IMR-90 (cell line): ENCODE results near the gene ESPL1. TPM values are rescaled to one million over a fixed set of nuclear protein-coding genes. Genes with fewer than 3 reads are reported as not detected.

ENCODE experiments used
- ATAC-seq: fragments of 200-7000 bp; cut with Tn5 transposase; 2 replicates; pipeline ENCODE4 v1.9.1; 2020; ENCODE audit warnings: low read depth, mild to moderate bottlenecking, moderate library complexity
- BruUV-seq: library from RNA; stranded (reverse); fragments of 400-500 nt; replicated peaks from 2 replicates; lab custom pipeline; 2021; lab: Mats Ljungman, UMichigan
- CTCF ChIA-PET: fragments of 300-600 bp; formaldehyde crosslinking; extraction: SDS; loops from one replicate; lab custom pipeline; 2021; ENCODE audit warnings: antibody characterized with exemption; lab: Yijun Ruan, JAX
- POLR2A ChIA-PET: fragments of 300-600 bp; sonication (Branson Sonifier 250); formaldehyde crosslinking; loops from one replicate; lab custom pipeline; 2022; ENCODE audit warnings: antibody characterized with exemption; ENCODE audit not compliant: unreplicated experiment; lab: Charles Lee
- DNase-seq: peaks from one replicate; pipeline ENCODE4 v3.0.0; 2013
- H2AFZ ChIP-seq: replicated peaks from 2 replicates; pipeline ENCODE3; 2013; ENCODE audit warnings: low read length, mild to moderate bottlenecking; ENCODE audit not compliant: poor library complexity
- H2AK5ac ChIP-seq: 2 replicates; pipeline ENCODE4 v1.6.1; 2013; ENCODE audit warnings: low read depth, low read length, inconsistent platforms
- H2AK9ac ChIP-seq: replicated peaks from 2 replicates; pipeline ENCODE3; 2013; ENCODE audit warnings: mild to moderate bottlenecking, low read depth, low read length, moderate library complexity; ENCODE audit not compliant: poor library complexity
- H2BK120ac ChIP-seq: 2 replicates; pipeline ENCODE4 v1.6.1; 2013; ENCODE audit warnings: low read depth, low read length, inconsistent platforms
- H2BK15ac ChIP-seq: 3 replicates; pipeline ENCODE4 v1.6.1; 2013; ENCODE audit warnings: low read depth, low read length, inconsistent platforms
- H2BK20ac ChIP-seq: 2 replicates; pipeline ENCODE4 v1.6.1; 2013; ENCODE audit warnings: low read depth, mild to moderate bottlenecking, inconsistent platforms, low read length, moderate library complexity
- H2BK5ac ChIP-seq: 2 replicates; pipeline ENCODE4 v1.6.1; 2013; ENCODE audit warnings: mild to moderate bottlenecking, low read depth, low read length, inconsistent platforms; ENCODE audit not compliant: poor library complexity, severe bottlenecking
- H3K14ac ChIP-seq: replicated peaks from 2 replicates; pipeline ENCODE4 v1.6.1; 2013; ENCODE audit warnings: low read depth, low read length, inconsistent platforms
- H3K18ac ChIP-seq: 2 replicates; pipeline ENCODE4 v1.6.1; 2013; ENCODE audit warnings: low read depth, low read length, control low read depth
- H3K23ac ChIP-seq: 2 replicates; pipeline ENCODE4 v1.6.1; 2013; ENCODE audit warnings: low read depth, low read length, inconsistent platforms
- H3K27ac ChIP-seq: 2 replicates; pipeline ENCODE4 v1.5.1; 2013; ENCODE audit warnings: mild to moderate bottlenecking, control low read depth, low read length; ENCODE audit not compliant: insufficient read depth
- H3K27me3 ChIP-seq: 2 replicates; pipeline ENCODE4 v1.6.1; 2013; ENCODE audit warnings: low read length; ENCODE audit not compliant: control insufficient read depth, insufficient read depth
- H3K36me3 ChIP-seq: 2 replicates; pipeline ENCODE4 v1.6.1; 2013; ENCODE audit warnings: low read length, mixed read lengths; ENCODE audit not compliant: control insufficient read depth, insufficient read depth
- H3K4ac ChIP-seq: 2 replicates; pipeline ENCODE4 v1.6.1; 2013; ENCODE audit warnings: low read depth, low read length, inconsistent platforms
- H3K4me1 ChIP-seq: 2 replicates; pipeline ENCODE4 v1.6.1; 2013; ENCODE audit warnings: low read length, mixed read lengths; ENCODE audit not compliant: control insufficient read depth, insufficient read depth
- H3K4me2 ChIP-seq: 2 replicates; pipeline ENCODE4 v1.6.1; 2013; ENCODE audit warnings: low read depth, mild to moderate bottlenecking, control low read depth, low read length, moderate library complexity
- H3K4me3 ChIP-seq: 2 replicates; pipeline ENCODE4 v1.5.1; 2013; ENCODE audit warnings: low read depth, mild to moderate bottlenecking, control low read depth, low read length, moderate library complexity; ENCODE audit not compliant: insufficient read depth
- H3K56ac ChIP-seq: 2 replicates; pipeline ENCODE4 v1.6.1; 2013; ENCODE audit warnings: low read length, inconsistent platforms; ENCODE audit not compliant: insufficient read depth; ENCODE audit errors: extremely low read depth
- H3K79me1 ChIP-seq, 2 experiments: 2 replicates each; pipeline ENCODE4 v1.6.1; 2013; ENCODE audit warnings: low read length in 2 of 2, inconsistent platforms in 1 of 2, low read depth in 1 of 2
- H3K9ac ChIP-seq: 2 replicates; pipeline ENCODE4 v1.6.1; 2013; ENCODE audit warnings: low read depth, low read length, control low read depth
- H3K9me1 ChIP-seq: 2 replicates; pipeline ENCODE4 v1.6.1; 2013; ENCODE audit warnings: low read length, inconsistent platforms; ENCODE audit not compliant: insufficient read depth
- H3K9me3 ChIP-seq: 2 replicates; pipeline ENCODE4 v1.6.1; 2013; ENCODE audit warnings: low read length; ENCODE audit not compliant: control insufficient read depth, insufficient read depth
- H4K20me1 ChIP-seq: 2 replicates; pipeline ENCODE4 v1.6.1; 2013; ENCODE audit warnings: low read length, inconsistent platforms; ENCODE audit not compliant: insufficient read depth
- H4K5ac ChIP-seq: 2 replicates; pipeline ENCODE4 v1.6.1; 2013; ENCODE audit warnings: mild to moderate bottlenecking, low read depth, low read length, control low read depth
- H4K8ac ChIP-seq, 2 experiments: 2 replicates each; pipeline ENCODE4 v1.6.1; 2013; ENCODE audit warnings: low read depth in 2 of 2, low read length in 2 of 2, control low read depth in 1 of 2, inconsistent platforms in 1 of 2
- H4K91ac ChIP-seq: 2 replicates; pipeline ENCODE4 v1.6.1; 2013; ENCODE audit warnings: low read depth, low read length, inconsistent platforms; ENCODE audit not compliant: insufficient read depth
- BHLHE40 ChIP-seq: fragments of 150-350 bp; IDR thresholded peaks from 2 replicates; pipeline ENCODE4 v1.6.1; 2016; ENCODE audit warnings: mild to moderate bottlenecking, low read depth, low read length
- CEBPB ChIP-seq: IDR thresholded peaks from 2 replicates; pipeline ENCODE4 v1.6.1; 2012; ENCODE audit warnings: low read depth, low read length, improper control_type of control experiment
- CHD1 ChIP-seq: IDR thresholded peaks from 2 replicates; pipeline ENCODE4 v1.6.1; 2012; ENCODE audit warnings: low read depth, low read length, improper control_type of control experiment
- ELK1 ChIP-seq: fragments of 150-350 bp; IDR thresholded peaks from 2 replicates; pipeline ENCODE4 v1.6.1; 2016; ENCODE audit warnings: low read depth, mild to moderate bottlenecking, low read length, moderate library complexity, borderline replicate concordance
- FOS ChIP-seq: fragments of 150-350 bp; IDR thresholded peaks from 2 replicates; pipeline ENCODE4 v1.6.1; 2016; ENCODE audit warnings: low read depth, low read length
- MAFK ChIP-seq: IDR thresholded peaks from 2 replicates; pipeline ENCODE4 v1.6.1; 2012; ENCODE audit warnings: low read depth, low read length, improper control_type of control experiment
- MAZ ChIP-seq: IDR thresholded peaks from 2 replicates; pipeline ENCODE4 v1.6.1; 2012; ENCODE audit warnings: low read depth, mild to moderate bottlenecking, low read length, improper control_type of control experiment, moderate library complexity, borderline replicate concordance
- MXI1 ChIP-seq: IDR thresholded peaks from 2 replicates; pipeline ENCODE4 v1.6.1; 2012; ENCODE audit warnings: low read depth, mild to moderate bottlenecking, low read length, moderate library complexity, borderline replicate concordance
- NFE2L2 ChIP-seq: fragments of 150-350 bp; IDR thresholded peaks from 2 replicates; pipeline ENCODE4 v1.6.1; 2016; ENCODE audit warnings: low read depth, mild to moderate bottlenecking, low read length
- POLR2A ChIP-seq: IDR thresholded peaks from 2 replicates; pipeline ENCODE4 v1.6.1; 2012; ENCODE audit warnings: mild to moderate bottlenecking, low read depth, low read length
- RAD21 ChIP-seq: IDR thresholded peaks from 2 replicates; pipeline ENCODE4 v1.6.1; 2012; ENCODE audit warnings: low read length, improper control_type of control experiment
- RCOR1 ChIP-seq: IDR thresholded peaks from 2 replicates; pipeline ENCODE4 v1.6.1; 2012; ENCODE audit warnings: mild to moderate bottlenecking, low read length, improper control_type of control experiment; ENCODE audit not compliant: insufficient replicate concordance
- RFX5 ChIP-seq: IDR thresholded peaks from 2 replicates; pipeline ENCODE4 v1.8.0; 2012; ENCODE audit warnings: low read depth, mild to moderate bottlenecking, low read length, moderate library complexity
- SMC3 ChIP-seq: fragments of 150-350 bp; IDR thresholded peaks from 2 replicates; pipeline ENCODE4 v1.6.1; 2016; ENCODE audit warnings: low read depth, mild to moderate bottlenecking, antibody characterized with exemption, low read length, moderate library complexity
- WGBS, 2 experiments: methylation state at CpG; one replicate each; pipeline versions ENCODE4 v1.1.5 to v1.1.7; 2013; ENCODE audit warnings: missing lambda C conversion rate in 2 of 2; ENCODE audit not compliant: insufficient read length in 1 of 2; ENCODE audit errors: extremely low coverage in 2 of 2; 5-methylcytosine and 5-hydroxymethylcytosine counted together
- dilution Hi-C: fragments of 300-500 bp; cut with HindIII; formaldehyde crosslinking; loops from one replicate; pipeline ENCODE4 v1.14.3; 2018; ENCODE audit warnings: low sequenced_read_pairs; ENCODE audit not compliant: unreplicated experiment
- in situ Hi-C: fragments of 300-500 bp; cut with MboI; formaldehyde crosslinking; loops from 3 replicates; pipeline ENCODE4 v1.14.3; 2019; ENCODE audit warnings: low sequenced_read_pairs, inconsistent platforms, mixed read lengths
- intact Hi-C: fragments of 100-400 bp; cut with micrococcal nuclease; formaldehyde crosslinking; loops from 2 replicates; pipeline ENCODE4 v1.10.0; 2022
- polyA plus RNA-seq, 3 experiments: library from polyadenylated mRNA; depleted of rRNA; stranded (reverse); fragments of >200 nt; gene quantifications; 2 replicates each; pipeline ENCODE4 v1.2.3, GENCODE V29; 2012; ENCODE audit warnings: low replicate concordance in 1 of 3
- total RNA-seq: library from RNA; depleted of rRNA; stranded (reverse); fragments of >200 nt; gene quantifications from 2 replicates; pipeline ENCODE4 v1.2.3, GENCODE V29; 2012
- TF ChIP-seq, protein P1 (sequence below): fragments of 150-350 bp; IDR thresholded peaks from 2 replicates; pipeline ENCODE4 v1.6.1; 2017; ENCODE audit warnings: mild to moderate bottlenecking, antibody characterized with exemption, low read length, low read depth
- TF ChIP-seq, protein P2 (sequence below): conservative IDR thresholded peaks from 2 replicates; pipeline ENCODE4 v1.5.1; 2012; ENCODE audit warnings: mild to moderate bottlenecking, low read depth, low read length, improper control_type of control experiment

Gene ESPL1
- total and polyA plus RNA-seq, 2 of the 4 experiments (the other 2 are of a cell fraction): 6.5 to 9.2 TPM

DNA sequence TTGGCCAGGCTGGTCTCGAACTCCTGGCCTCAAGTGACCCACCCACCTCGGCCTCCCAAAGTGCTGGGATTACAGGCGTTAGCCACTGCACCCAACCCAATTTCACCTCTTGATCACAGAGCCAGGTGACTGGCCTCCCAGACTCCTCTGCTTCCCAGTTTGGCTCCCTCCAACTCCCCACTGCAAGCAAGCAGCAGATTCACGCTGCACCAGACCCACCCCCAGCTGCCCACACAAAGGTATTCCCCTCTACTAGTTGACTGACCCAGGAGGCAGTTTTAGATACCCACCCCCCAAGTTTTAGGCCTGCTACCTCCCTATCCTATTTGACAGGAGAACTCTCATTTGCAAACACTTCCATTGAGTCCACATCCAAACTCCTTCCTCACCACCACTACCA, 41.3 kb upstream of the ESPL1 start:
- Histone ChIP-seq H3K9me1 (peaks cover 30% of the 10 kb centered on the region), H2BK15ac (no peak overlapping the region), H4K20me1 (no peaks in the 10 kb centered on the region), H3K9ac (no peak overlapping the region), H2AK5ac (no peak overlapping the region), H3K9me3 (no peaks in the 10 kb centered on the region), H3K4me2 (no peak overlapping the region), H3K4me3 (no peak overlapping the region), H2AFZ (no peak overlapping the region), H3K4ac (no peak overlapping the region), H4K8ac (no peak overlapping the region), H3K79me1 (peaks cover 5 to 48% of the 10 kb centered on the region in 2 experiments; a peak in 3 of 4 replicates), H4K91ac (no peak overlapping the region), H3K4me1 (peaks cover 34% of the 10 kb centered on the region), H2BK20ac (no peak overlapping the region), H4K5ac (no peak overlapping the region), H2AK9ac (no peak overlapping the region), H3K36me3 (peaks cover 4% of the 10 kb centered on the region; the same call in 1 of the 2 replicates), H3K18ac (no peak overlapping the region), H3K56ac (no peak overlapping the region), H3K27ac (no peak overlapping the region), H3K23ac (no peak overlapping the region), H3K27me3 (no peaks in the 10 kb centered on the region), H2BK5ac (no peak overlapping the region), H2BK120ac (no peak overlapping the region), H3K14ac (no peak overlapping the region)
- ChIA-PET POLR2A (no interaction called here), CTCF (no interaction called here)
- ATAC-seq (no peak), DNase-seq (no peak)
- in situ Hi-C loops (no loop called here), intact Hi-C loops (no loop called here), dilution Hi-C loops (no loop called here)
- 100% methylated on average over 1 of the region's 4 CpGs; no CpG with 5 or more reads in 1 of the 2 experiments for WGBS, 2 experiments
- TF ChIP-seq ELK1 (no peak), CEBPB (no peak), MAFK (no peak), POLR2A (no peak), RCOR1 (no peak), NFE2L2 (no peak), BHLHE40 (no peak), FOS (no peak), RAD21 (no peak), SMC3 (no peak), RFX5 (no peak), CHD1 (no peak), MAZ (no peak), MXI1 (no peak)
- TF ChIP-seq, protein P1, sequence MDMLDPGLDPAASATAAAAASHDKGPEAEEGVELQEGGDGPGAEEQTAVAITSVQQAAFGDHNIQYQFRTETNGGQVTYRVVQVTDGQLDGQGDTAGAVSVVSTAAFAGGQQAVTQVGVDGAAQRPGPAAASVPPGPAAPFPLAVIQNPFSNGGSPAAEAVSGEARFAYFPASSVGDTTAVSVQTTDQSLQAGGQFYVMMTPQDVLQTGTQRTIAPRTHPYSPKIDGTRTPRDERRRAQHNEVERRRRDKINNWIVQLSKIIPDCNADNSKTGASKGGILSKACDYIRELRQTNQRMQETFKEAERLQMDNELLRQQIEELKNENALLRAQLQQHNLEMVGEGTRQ: no peak
- TF ChIP-seq, protein P2, sequence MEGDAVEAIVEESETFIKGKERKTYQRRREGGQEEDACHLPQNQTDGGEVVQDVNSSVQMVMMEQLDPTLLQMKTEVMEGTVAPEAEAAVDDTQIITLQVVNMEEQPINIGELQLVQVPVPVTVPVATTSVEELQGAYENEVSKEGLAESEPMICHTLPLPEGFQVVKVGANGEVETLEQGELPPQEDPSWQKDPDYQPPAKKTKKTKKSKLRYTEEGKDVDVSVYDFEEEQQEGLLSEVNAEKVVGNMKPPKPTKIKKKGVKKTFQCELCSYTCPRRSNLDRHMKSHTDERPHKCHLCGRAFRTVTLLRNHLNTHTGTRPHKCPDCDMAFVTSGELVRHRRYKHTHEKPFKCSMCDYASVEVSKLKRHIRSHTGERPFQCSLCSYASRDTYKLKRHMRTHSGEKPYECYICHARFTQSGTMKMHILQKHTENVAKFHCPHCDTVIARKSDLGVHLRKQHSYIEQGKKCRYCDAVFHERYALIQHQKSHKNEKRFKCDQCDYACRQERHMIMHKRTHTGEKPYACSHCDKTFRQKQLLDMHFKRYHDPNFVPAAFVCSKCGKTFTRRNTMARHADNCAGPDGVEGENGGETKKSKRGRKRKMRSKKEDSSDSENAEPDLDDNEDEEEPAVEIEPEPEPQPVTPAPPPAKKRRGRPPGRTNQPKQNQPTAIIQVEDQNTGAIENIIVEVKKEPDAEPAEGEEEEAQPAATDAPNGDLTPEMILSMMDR: no peak
- no TSS peak for BruUV-seq
